ENCODE data around the gene LENG1. TPM values are rescaled to one million over a fixed set of nuclear protein-coding genes. Genes with fewer than 3 reads are reported as not detected.

The LENG1 gene
- total RNA-seq, 1 donor from 2014 or later = 5.4 TPM

DNA sequence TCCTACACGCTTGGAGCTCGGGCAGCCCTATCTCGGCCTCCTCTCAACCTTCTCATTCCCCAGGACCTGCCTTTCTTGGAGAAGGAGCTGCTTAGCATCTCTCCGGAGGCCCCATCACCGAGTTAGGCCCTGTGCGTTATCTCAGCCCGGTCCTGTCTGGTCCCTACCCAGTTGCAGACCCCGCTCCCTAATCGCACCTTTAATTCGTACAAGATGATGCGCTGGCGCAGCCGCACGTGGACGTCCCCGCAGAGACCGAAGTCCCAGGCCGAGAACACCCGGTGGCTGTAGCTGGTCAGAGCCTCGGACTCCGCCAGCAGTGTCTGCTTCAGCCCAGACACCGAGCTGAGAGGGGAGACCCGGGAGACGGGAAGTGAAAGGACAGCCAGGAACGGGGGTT lies 5.7 kb upstream of the LENG1 start:
- DNase-seq (ENCODE audit: low read depth in 2 of 2) = no peak

GRCh38 chr19:54164369-54165068 lies 5.0 kb upstream of the LENG1 start:
- DNase-seq (ENCODE audit: low read depth in 2 of 2) = peak; percentile 47 to 54

DNA sequence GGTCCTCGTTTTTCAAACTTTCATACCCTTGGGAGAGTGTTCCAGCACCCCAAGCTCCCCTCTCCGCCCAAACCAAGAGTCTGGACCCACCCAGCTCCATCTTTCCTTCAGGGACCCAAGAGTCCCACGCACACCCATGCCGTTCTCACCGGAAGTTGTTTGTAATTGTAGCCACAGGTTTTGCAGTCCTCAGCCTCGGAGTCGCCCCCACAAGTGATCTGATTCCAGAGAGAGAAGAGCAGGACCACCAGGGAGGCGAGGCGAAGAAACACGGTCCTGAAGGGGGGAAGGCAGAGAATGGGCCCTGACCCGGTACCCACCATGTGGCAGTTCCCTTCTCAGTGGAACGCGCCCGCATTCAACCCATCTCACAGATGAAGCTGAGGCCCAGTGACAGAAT lies 3.4 kb upstream of the LENG1 start:
- DNase-seq (ENCODE audit: low read depth in 2 of 2) = no peak

DNA sequence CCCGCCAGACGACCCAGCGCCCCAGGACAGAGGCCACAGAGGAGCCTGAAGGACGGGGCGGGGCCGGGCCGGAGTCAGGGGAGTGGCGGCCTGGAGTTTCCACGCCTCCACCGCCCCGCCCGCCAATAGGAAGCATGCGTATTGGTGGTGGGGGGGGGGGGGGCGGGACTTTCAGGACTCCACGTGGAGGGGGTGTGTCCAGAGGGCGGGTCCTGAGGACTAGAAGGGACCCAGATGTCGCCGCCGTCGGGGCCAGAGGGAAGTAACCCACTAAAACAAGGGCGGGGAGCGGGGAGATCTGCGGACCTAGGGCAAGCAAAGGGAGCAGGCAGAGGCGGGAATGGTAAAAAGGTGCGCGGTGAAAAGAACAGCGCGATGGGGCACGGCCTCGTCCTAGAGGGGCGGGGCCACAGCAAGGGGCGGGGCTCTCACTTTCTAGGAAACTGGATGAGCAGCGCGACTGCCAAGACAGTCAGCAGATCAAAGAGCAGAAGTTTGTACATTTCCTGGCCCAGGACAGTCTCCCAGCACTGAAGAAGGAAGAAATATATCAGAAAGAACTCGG lies 2.8 kb upstream of the LENG1 start:
- DNase-seq (ENCODE audit: low read depth in 2 of 2) = peak; percentile 76 to 79

DNA sequence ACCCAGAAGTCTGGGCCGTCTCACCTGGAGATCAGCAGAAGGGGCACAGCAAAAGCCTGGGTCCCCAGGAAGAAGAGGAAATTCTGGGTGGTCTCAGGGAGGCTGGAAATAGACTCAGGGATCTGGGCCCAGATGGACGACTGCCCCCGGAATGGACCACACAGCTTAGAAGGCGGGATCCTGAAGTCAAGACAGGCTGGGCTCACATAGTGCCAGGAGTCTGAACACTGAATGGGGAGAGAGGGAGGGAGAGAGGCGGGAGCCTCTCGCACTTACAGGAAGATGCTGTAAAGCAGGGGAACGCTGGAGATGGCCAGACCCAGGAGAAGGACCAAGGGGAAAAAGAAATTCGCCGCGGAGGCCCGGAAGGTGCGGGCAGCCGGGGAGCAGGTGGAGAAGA lies 1.3 kb upstream of the LENG1 start:
- no peak for DNase-seq (ENCODE audit: low read depth in 2 of 2)

- DNase-seq (ENCODE audit: low read depth in 2 of 2) = peak in 1 of 2 donors; percentile 57
Observed at GRCh38 chr19:54160182-54160811, 776 bp upstream of the LENG1 start.

DNA sequence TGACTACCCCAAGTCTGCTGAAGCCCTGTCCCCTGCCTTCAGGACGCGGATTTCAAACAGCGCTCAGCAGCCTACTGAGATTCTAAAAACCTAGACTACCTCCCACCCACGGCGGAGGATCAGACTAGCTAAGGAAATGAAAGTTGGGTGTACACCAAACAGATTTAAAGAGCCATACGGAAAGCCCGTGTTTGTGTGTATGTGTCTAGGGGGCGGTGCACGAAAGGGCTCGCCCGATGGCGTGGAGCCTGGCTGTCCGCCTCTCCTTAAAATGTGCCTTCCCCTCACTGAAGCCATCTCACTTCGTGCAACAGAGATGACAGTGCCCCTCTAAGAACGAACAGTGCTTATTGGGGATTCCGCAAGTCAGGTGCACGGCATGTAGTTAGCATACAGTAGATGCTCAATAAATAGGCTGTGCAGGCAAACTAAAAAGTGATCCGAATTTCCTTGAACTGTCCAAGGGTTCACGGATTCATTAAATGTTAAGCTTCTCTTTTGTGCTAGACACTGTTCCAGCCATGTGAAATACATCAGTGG lies 639 bp downstream of the LENG1 start:
- DNase-seq (ENCODE audit: low read depth in 2 of 2) = peak; percentile 23 to 26

- no peak for DNase-seq (ENCODE audit: low read depth in 2 of 2)
Observed at GRCh38 chr19:54156953-54157352, 2.6 kb downstream of the LENG1 start.

- DNase-seq (ENCODE audit: low read depth in 2 of 2) = no peak
Observed at GRCh38 chr19:54156490-54156889, 3.0 kb downstream of the LENG1 start.

GRCh38 chr19:54155694-54156093 lies 3.8 kb downstream of the LENG1 start:
- peak in 1 of 2 donors; percentile 24 for DNase-seq (ENCODE audit: low read depth in 2 of 2)

- DNase-seq (ENCODE audit: low read depth in 2 of 2) = peak in 1 of 2 donors; percentile 54
Observed at GRCh38 chr19:54154603-54155345, 4.7 kb downstream of the LENG1 start.

DNA sequence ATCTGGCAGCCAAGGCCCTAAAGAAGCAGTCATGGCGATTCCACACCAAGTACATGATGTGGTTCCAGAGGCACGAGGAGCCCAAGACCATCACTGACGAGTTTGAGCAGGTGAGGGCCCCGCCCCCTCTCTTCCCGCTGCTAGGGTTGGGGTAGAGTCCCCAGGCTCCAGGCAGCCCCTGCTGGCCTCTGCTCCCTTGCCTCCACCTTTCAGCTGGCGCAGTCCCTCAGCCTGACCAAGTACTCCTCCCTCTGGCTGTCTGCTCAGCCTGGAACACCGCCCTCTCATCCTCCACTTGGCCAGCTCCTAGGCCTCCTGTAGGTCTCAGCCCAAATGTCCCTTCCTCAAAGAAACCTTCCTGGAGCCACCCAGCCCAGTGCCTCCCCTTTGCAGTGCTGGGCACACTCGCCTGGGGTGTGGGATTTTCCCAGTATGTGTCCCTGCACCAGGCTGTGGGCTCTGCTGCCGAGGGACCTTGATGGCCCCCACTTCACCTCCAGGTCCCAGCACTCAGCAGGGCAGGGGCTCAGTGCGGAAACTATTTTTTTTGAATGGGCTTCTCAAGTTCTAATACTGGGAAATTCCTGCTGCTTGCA lies 5.7 kb downstream of the LENG1 start:
- DNase-seq (ENCODE audit: low read depth in 2 of 2) = no peak

DNA sequence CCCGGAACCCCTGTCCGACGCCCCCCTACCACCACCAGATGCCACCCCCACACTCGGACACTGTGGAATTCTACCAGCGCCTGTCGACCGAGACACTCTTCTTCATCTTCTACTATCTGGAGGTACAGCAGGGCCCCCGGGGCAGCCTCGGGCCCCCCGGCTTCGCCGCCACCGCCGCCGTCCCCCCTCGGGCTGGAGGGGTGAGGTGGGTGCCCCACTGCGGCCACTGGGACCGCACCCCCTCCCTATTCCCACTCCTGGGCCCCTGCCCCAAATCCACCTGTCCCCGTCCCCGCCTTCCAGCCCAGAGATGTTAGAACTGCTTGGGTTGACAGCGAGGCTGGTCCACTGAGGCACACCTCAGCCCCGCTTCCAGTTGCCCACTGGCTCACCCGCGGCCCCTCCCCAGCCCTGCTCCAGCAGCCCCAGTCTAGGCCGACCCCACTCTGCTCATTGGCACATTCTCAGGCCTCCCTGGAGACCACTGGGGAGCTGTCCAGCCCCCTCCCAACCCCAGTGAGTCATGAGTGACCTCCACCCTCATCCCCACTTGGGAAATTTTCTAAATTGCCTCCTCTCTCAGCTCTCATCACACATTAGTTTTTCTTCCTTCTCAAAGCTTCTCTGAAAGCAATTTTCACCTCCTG lies 6.5 kb downstream of the LENG1 start:
- DNase-seq (ENCODE audit: low read depth in 2 of 2) = no peak

DNA sequence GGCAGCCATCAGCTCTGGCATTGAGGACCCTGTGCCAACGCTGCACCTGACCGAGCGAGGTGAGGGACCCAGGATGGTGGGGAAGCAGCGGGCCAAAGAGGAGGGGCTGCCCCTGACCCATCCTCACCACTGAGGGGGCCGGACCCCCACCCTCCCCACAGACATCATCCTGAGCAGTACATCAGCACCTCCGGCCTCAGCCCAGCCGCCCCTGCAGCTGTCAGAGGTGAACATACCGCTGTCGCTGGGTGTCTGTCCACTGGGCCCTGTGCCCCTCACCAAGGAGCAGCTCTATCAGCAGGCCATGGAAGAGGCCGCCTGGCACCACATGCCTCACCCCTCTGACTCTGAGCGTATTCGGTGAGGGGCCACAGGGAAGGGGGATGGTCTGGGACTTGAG lies 7.3 kb downstream of the LENG1 start:
- no peak for DNase-seq (ENCODE audit: low read depth in 2 of 2)

DNA sequence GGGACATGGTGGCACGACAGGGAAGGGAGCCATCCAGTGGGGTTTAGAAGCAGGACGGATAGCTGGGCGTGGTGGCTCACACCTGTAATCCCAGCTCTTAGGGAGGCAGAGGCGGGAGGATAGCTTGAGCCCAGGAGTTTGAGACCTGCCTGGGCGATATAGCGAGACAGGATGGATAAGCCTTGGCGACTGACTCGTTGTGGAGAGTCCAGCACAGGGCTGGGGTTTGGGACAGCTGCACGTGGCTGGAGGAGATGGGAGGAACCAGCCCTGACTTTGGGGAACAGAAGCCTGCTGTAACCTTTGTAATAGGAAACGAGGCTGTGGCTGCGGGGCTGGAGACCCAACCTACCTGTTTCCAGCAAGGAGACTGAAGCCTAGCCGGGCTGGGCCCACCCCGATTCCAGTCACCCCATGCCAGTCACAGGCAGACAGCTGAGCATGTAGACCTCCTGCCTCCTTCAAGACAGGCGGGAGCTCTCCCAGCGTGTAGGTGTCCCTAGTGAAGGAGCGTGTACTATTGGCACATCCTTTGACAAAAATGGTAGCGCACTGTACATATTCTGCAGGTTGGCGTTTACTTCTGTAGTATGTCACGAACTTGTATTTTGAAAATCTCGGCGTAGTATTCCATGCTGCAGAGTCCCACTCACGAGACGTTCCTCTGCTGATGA lies 8.0 kb downstream of the LENG1 start:
- no peak for DNase-seq (ENCODE audit: low read depth in 2 of 2)

- DNase-seq (ENCODE audit: low read depth in 2 of 2) = peak in 1 of 2 donors; percentile 87
Observed at GRCh38 chr19:54149021-54149812, 10.3 kb downstream of the LENG1 start.

- no peak for DNase-seq (ENCODE audit: low read depth in 2 of 2)
Observed at GRCh38 chr19:54148158-54148557, 11.4 kb downstream of the LENG1 start.

- no peak for DNase-seq (ENCODE audit: low read depth in 2 of 2)
Observed at GRCh38 chr19:54147676-54148075, 11.8 kb downstream of the LENG1 start.

DNA sequence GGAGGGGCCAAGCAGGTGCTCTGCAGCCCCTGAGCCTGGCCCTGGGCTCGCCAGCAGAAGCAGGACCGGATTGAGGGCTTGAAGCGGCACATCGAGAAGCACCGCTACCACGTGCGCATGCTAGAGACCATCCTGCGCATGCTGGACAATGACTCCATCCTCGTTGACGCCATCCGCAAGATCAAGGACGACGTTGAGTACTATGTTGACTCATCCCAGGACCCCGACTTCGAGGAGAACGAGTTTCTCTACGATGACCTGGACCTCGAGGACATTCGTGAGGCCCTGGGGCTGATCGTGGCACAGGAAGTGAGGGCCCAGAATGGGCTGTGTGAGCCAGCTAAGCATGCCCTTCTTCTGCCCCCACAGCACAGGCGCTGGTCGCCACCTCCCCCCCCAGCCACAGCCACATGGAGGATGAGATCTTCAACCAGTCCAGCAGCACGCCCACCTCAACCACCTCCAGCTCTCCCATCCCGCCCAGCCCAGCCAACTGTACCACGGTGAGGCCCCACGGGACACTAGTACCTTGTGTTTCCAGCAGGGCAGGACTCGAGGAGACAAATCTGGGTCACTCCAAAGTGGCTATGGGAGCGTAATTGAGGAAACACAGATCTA lies 13.9 kb downstream of the LENG1 start:
- DNase-seq (ENCODE audit: low read depth in 2 of 2) = no peak
